Loucy (cell line): ENCODE results near the gene SPECC1.

Source experiments
- H2AFZ ChIP-seq: fragments of 200-600 bp; sonication (generic); 2 replicates; pipeline ENCODE4 v1.6.0; 2016; ENCODE audit warnings: antibody characterized with exemption, mild to moderate bottlenecking, low read length, moderate library complexity
- H3F3A ChIP-seq: fragments of 200-600 bp; 2 replicates; pipeline ENCODE4 v1.6.0; 2016; ENCODE audit warnings: antibody characterized with exemption, low read depth, mild to moderate bottlenecking
- H3K27me3 ChIP-seq: fragments of 200-600 bp; sonication (generic); 2 replicates; pipeline ENCODE4 v1.6.1; 2014; ENCODE audit warnings: low read length, mild to moderate bottlenecking; ENCODE audit not compliant: insufficient read depth, poor library complexity, severe bottlenecking
- H3K36me3 ChIP-seq: fragments of 200-600 bp; sonication (generic); 2 replicates; pipeline ENCODE4 v1.6.1; 2016; ENCODE audit warnings: low read length; ENCODE audit not compliant: insufficient read depth
- H3K4me1 ChIP-seq: fragments of 200-600 bp; sonication (generic); 2 replicates; pipeline ENCODE4 v1.5.1; 2014; ENCODE audit warnings: low read length, mild to moderate bottlenecking; ENCODE audit not compliant: insufficient read depth, poor library complexity, severe bottlenecking
- H3K4me2 ChIP-seq: fragments of 200-600 bp; sonication (generic); 2 replicates; pipeline ENCODE4 v1.6.0; 2014; ENCODE audit warnings: antibody characterized with exemption, low read length, low read depth, mild to moderate bottlenecking; ENCODE audit not compliant: poor library complexity, severe bottlenecking
- H3K4me3 ChIP-seq: fragments of 200-600 bp; sonication (generic); 2 replicates; pipeline ENCODE4 v1.5.1; 2014; ENCODE audit warnings: low read length, mild to moderate bottlenecking, mixed read lengths; ENCODE audit not compliant: poor library complexity, severe bottlenecking
- H3K79me2 ChIP-seq: fragments of 200-600 bp; sonication (generic); 2 replicates; pipeline ENCODE4 v1.6.1; 2014; ENCODE audit warnings: low read length; ENCODE audit not compliant: insufficient read depth
- H3K9ac ChIP-seq: fragments of 200-600 bp; sonication (generic); 2 replicates; pipeline ENCODE4 v1.6.0; 2014; ENCODE audit warnings: mild to moderate bottlenecking, low read depth, low read length, moderate library complexity; ENCODE audit not compliant: poor library complexity, severe bottlenecking
- H3K9me2 ChIP-seq: fragments of 200-600 bp; sonication (generic); replicated peaks from 2 replicates; pipeline ENCODE4 v1.6.1; 2016; ENCODE audit warnings: low read depth, low read length, mixed read lengths
- H3K9me3 ChIP-seq: fragments of 200-600 bp; sonication (generic); 2 replicates; pipeline ENCODE4 v1.6.1; 2014; ENCODE audit warnings: mild to moderate bottlenecking, antibody characterized with exemption, low read length, low read depth; ENCODE audit not compliant: insufficient read depth
- H4K20me1 ChIP-seq: fragments of 200-600 bp; sonication (generic); 2 replicates; pipeline ENCODE4 v1.6.0; 2014; ENCODE audit warnings: antibody characterized with exemption, low read length, mild to moderate bottlenecking; ENCODE audit not compliant: insufficient read depth, poor library complexity, severe bottlenecking
- CTCF ChIP-seq: fragments of 200-600 bp; sonication (generic); conservative IDR thresholded peaks from 2 replicates; pipeline ENCODE4 v1.5.1; 2014; ENCODE audit warnings: mild to moderate bottlenecking, antibody characterized with exemption, low read length
- EZH2phosphoT487 ChIP-seq: fragments of 200-600 bp; IDR thresholded peaks from 2 replicates; pipeline ENCODE4 v1.6.1; 2018; ENCODE audit warnings: antibody characterized with exemption, mild to moderate bottlenecking, moderate library complexity, borderline replicate concordance

The SPECC1 gene

GRCh38 chr17:20210614-20211013, 201.5 kb downstream of the SPECC1 start:
- Histone ChIP-seq H3K79me2 (no peaks in the 10 kb centered on the region), H3K9me3 (no peaks in the 10 kb centered on the region), H4K20me1 (no peaks in the 10 kb centered on the region)

GRCh38 chr17:20211246-20211645, 202.1 kb downstream of the SPECC1 start:
- Histone ChIP-seq H4K20me1 (no peaks in the 10 kb centered on the region), H3K79me2 (no peaks in the 10 kb centered on the region), H3F3A (no peaks in the 10 kb centered on the region), H3K9me2 (no peaks in the 10 kb centered on the region), H3K4me1 (no peaks in the 10 kb centered on the region), H3K4me2 (no peak overlapping the region), H3K4me3 (no peak overlapping the region), H3K9ac (no peak overlapping the region), H3K9me3 (no peaks in the 10 kb centered on the region), H3K27me3 (no peaks in the 10 kb centered on the region), H3K36me3 (peaks cover 7% of the 10 kb centered on the region; the same call in 1 of the 2 replicates), H2AFZ (no peak overlapping the region)
- TF ChIP-seq EZH2phosphoT487 (no peak), CTCF (no peak)

More at GRCh38 chr17:20210614-20211013, 201.5 kb downstream of the SPECC1 start:
- Histone ChIP-seq H3K9ac (no peak overlapping the region), H2AFZ (no peak overlapping the region), H3K36me3 (peaks cover 7% of the 10 kb centered on the region; the same call in 1 of the 2 replicates), H3F3A (no peaks in the 10 kb centered on the region), H3K4me1 (peaks cover 3% of the 10 kb centered on the region), H3K9me2 (no peaks in the 10 kb centered on the region), H3K4me3 (no peak overlapping the region), H3K4me2 (no peak overlapping the region), H3K27me3 (no peaks in the 10 kb centered on the region)
- TF ChIP-seq CTCF, result no peak
- TF ChIP-seq EZH2phosphoT487, result no peak

GRCh38 chr17:20213449-20213848, 204.3 kb downstream of the SPECC1 start:
- Histone ChIP-seq H2AFZ (no peak overlapping the region), H3K9me3 (no peaks in the 10 kb centered on the region), H3K27me3 (no peaks in the 10 kb centered on the region), H3K4me3 (no peak overlapping the region), H3K36me3 (peaks cover 7% of the 10 kb centered on the region; the same call in 1 of the 2 replicates), H3F3A (no peaks in the 10 kb centered on the region), H4K20me1 (no peaks in the 10 kb centered on the region), H3K9ac (no peak overlapping the region), H3K4me1 (no peaks in the 10 kb centered on the region), H3K9me2 (no peaks in the 10 kb centered on the region), H3K4me2 (no peak overlapping the region), H3K79me2 (no peaks in the 10 kb centered on the region)
- no peak for TF ChIP-seq EZH2phosphoT487
- no peak for TF ChIP-seq CTCF
